ENCODE measurements around the gene CECR2.

Gene CECR2

GRCh38 chr22:17337639-17338038 lies 31.6 kb upstream of the CECR2 start:
- Histone ChIP-seq H3K14ac (ENCODE audit: low read length) (no peak overlapping the region), H2BK5ac (ENCODE audit: low read length) (no peak overlapping the region), H2BK120ac (ENCODE audit: low read depth, low read length) (no peak overlapping the region), H2AK5ac (ENCODE audit: low read depth, low read length) (peak overlapping the region; percentile 28), H4K91ac (ENCODE audit: low read depth, low read length, poor library complexity) (no peak overlapping the region), H3K4me3 (ENCODE audit: low read length in 2 of 2) (no peak overlapping the region), H3K9me3 (replicated peaks in 1 of 2; ENCODE audit: control insufficient read depth in 2 of 2, insufficient read depth in 1 of 2, low read depth in 1 of 2, low read length in 2 of 2) (no peaks in the 10 kb centered on the region), H3K4ac (ENCODE audit: low read length) (no peak overlapping the region), H2BK12ac (ENCODE audit: low read length) (peak overlapping the region; percentile 7), H3K27ac (replicated peaks; ENCODE audit: low read length) (no peak overlapping the region), H4K8ac (ENCODE audit: low read depth, low read length) (no peak overlapping the region), H2BK15ac (ENCODE audit: low read length) (no peak overlapping the region), H3K36me3 (replicated peaks in 1 of 2; ENCODE audit: control insufficient read depth in 2 of 2, insufficient read depth in 2 of 2, low read length in 2 of 2) (no peaks in the 10 kb centered on the region), H3K23ac (ENCODE audit: low read depth, low read length, poor library complexity) (no peak overlapping the region), H3K18ac (ENCODE audit: low read length) (peak overlapping the region; percentile 15), H3K9ac (ENCODE audit: low read depth, low read length, poor library complexity) (no peak overlapping the region), H3K4me2 (ENCODE audit: insufficient read depth, low read length, poor library complexity, severe bottlenecking) (no peak overlapping the region), H3K4me1 (ENCODE audit: control insufficient read depth in 2 of 2, insufficient read depth in 1 of 2, low read depth in 1 of 2, low read length in 2 of 2) (no peaks in the 10 kb centered on the region), H3K79me1 (ENCODE audit: low read depth, low read length) (no peaks in the 10 kb centered on the region), H2AFZ (ENCODE audit: low read length) (no peak overlapping the region), H3K27me3 (ENCODE audit: control insufficient read depth in 3 of 3, insufficient read depth in 3 of 3, low read depth in 1 of 3, low read length in 3 of 3) (peaks cover 0 to 8% (median 0%) of the 10 kb centered on the region in 3 experiments)
- DNase-seq (ENCODE audit: low spot score), result no peak
- WGBS, 2 donors (ENCODE audit: extremely low coverage in 2 of 2, insufficient read length in 2 of 2, insufficient replicate concordance in 1 of 2), result no CpG with 5 or more reads among the region's 11 CpGs

DNA sequence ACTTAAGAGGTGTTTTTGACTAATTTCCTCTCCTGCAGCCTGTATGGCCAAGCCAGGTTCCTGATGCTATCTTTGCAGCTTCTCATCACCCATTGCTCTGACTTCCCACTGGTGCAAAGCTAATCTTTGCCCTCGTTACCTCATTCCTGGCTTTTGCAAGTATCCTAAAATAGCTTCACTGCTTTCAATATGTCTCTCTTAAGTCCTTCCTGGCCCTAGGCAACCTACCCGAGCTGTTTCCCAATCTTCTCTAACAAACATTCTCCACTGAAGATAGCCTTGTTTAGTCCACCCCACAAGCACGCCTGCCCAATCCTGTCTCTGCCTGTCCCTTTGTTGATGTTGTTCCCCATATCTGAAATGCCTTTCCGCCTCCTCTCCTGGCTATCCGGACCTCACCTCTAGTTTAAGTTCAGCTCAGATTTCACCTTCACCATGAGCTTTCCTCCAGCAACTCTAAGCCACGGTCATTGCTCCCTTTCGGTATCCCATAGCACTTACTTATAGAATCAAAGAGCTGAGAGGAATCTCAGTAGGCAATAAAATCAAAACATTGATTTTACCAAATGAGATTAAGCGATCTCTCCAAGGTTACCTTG lies 30.1 kb upstream of the CECR2 start:
- Histone ChIP-seq H2AK5ac (ENCODE audit: low read depth, low read length) (no peak overlapping the region), H3K14ac (ENCODE audit: low read length) (no peak overlapping the region), H3K18ac (ENCODE audit: low read length) (no peak overlapping the region), H3K9me3 (replicated peaks in 1 of 2; ENCODE audit: control insufficient read depth in 2 of 2, insufficient read depth in 1 of 2, low read depth in 1 of 2, low read length in 2 of 2) (no peaks in the 10 kb centered on the region), H3K23ac (ENCODE audit: low read depth, low read length, poor library complexity) (no peak overlapping the region), H4K91ac (ENCODE audit: low read depth, low read length, poor library complexity) (no peak overlapping the region), H3K4ac (ENCODE audit: low read length) (no peak overlapping the region), H4K8ac (ENCODE audit: low read depth, low read length) (no peak overlapping the region), H3K27me3 (ENCODE audit: control insufficient read depth in 3 of 3, insufficient read depth in 3 of 3, low read depth in 1 of 3, low read length in 3 of 3) (peaks cover 0 to 8% (median 0%) of the 10 kb centered on the region in 3 experiments), H3K27ac (replicated peaks; ENCODE audit: low read length) (no peak overlapping the region), H2BK120ac (ENCODE audit: low read depth, low read length) (no peak overlapping the region), H2BK5ac (ENCODE audit: low read length) (no peak overlapping the region), H3K4me2 (ENCODE audit: insufficient read depth, low read length, poor library complexity, severe bottlenecking) (no peak overlapping the region), H2AFZ (ENCODE audit: low read length) (no peak overlapping the region), H3K4me3 (ENCODE audit: low read length in 2 of 2) (no peak overlapping the region), H3K79me1 (ENCODE audit: low read depth, low read length) (no peaks in the 10 kb centered on the region), H2BK12ac (ENCODE audit: low read length) (no peak overlapping the region), H2BK15ac (ENCODE audit: low read length) (no peak overlapping the region), H3K4me1 (ENCODE audit: control insufficient read depth in 2 of 2, insufficient read depth in 1 of 2, low read depth in 1 of 2, low read length in 2 of 2) (no peaks in the 10 kb centered on the region), H3K36me3 (replicated peaks in 1 of 2; ENCODE audit: control insufficient read depth in 2 of 2, insufficient read depth in 2 of 2, low read length in 2 of 2) (no peaks in the 10 kb centered on the region), H3K9ac (ENCODE audit: low read depth, low read length, poor library complexity) (no peak overlapping the region)
- no peak for DNase-seq (ENCODE audit: low spot score)
- no CpG with 5 or more reads among the region's 8 CpGs for WGBS, 2 donors (ENCODE audit: extremely low coverage in 2 of 2, insufficient read length in 2 of 2, insufficient replicate concordance in 1 of 2)

DNA sequence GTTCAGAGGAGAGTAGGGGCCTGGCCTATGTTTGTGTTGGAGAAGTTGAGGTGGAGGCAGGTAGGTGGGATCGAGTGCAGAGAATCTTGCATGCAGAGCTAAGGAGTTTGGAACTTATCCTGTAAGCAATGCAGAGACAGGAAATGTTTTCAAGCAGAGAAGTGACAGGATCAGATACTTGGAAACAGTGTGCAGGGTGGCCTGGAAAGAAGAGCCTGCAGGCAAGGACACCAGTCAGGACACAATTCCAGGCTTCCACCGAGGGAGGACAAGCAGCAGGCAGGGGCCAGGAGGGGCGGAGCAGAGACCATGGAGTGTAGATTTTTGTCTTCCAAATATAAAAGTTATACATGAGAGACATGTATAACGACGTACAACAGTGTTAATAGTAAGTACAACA lies 26.9 kb upstream of the CECR2 start:
- Histone ChIP-seq H4K91ac (ENCODE audit: low read depth, low read length, poor library complexity) (no peak overlapping the region), H2BK120ac (ENCODE audit: low read depth, low read length) (no peak overlapping the region), H3K4me2 (ENCODE audit: insufficient read depth, low read length, poor library complexity, severe bottlenecking) (no peak overlapping the region), H3K9me3 (replicated peaks in 1 of 2; ENCODE audit: control insufficient read depth in 2 of 2, insufficient read depth in 1 of 2, low read depth in 1 of 2, low read length in 2 of 2) (no peaks in the 10 kb centered on the region), H2AK5ac (ENCODE audit: low read depth, low read length) (no peak overlapping the region), H3K23ac (ENCODE audit: low read depth, low read length, poor library complexity) (no peak overlapping the region), H3K14ac (ENCODE audit: low read length) (no peak overlapping the region), H3K4ac (ENCODE audit: low read length) (no peak overlapping the region), H3K36me3 (replicated peaks in 1 of 2; ENCODE audit: control insufficient read depth in 2 of 2, insufficient read depth in 2 of 2, low read length in 2 of 2) (no peaks in the 10 kb centered on the region), H3K9ac (ENCODE audit: low read depth, low read length, poor library complexity) (no peak overlapping the region), H3K27me3 (ENCODE audit: control insufficient read depth in 3 of 3, insufficient read depth in 3 of 3, low read depth in 1 of 3, low read length in 3 of 3) (peaks cover 0 to 8% (median 0%) of the 10 kb centered on the region in 3 experiments), H2AFZ (ENCODE audit: low read length) (peak overlapping the region; percentile 72), H3K18ac (ENCODE audit: low read length) (no peak overlapping the region), H4K8ac (ENCODE audit: low read depth, low read length) (no peak overlapping the region), H3K79me1 (ENCODE audit: low read depth, low read length) (no peaks in the 10 kb centered on the region), H3K4me1 (ENCODE audit: control insufficient read depth in 2 of 2, insufficient read depth in 1 of 2, low read depth in 1 of 2, low read length in 2 of 2) (no peaks in the 10 kb centered on the region), H2BK15ac (ENCODE audit: low read length) (no peak overlapping the region), H2BK12ac (ENCODE audit: low read length) (no peak overlapping the region), H2BK5ac (ENCODE audit: low read length) (no peak overlapping the region), H3K27ac (replicated peaks; ENCODE audit: low read length) (no peak overlapping the region), H3K4me3 (ENCODE audit: low read length in 2 of 2) (no peak overlapping the region)
- DNase-seq (ENCODE audit: low spot score), result no peak
- no CpG with 5 or more reads among the region's 5 CpGs for WGBS, 2 donors (ENCODE audit: extremely low coverage in 2 of 2, insufficient read length in 2 of 2, insufficient replicate concordance in 1 of 2)

DNA sequence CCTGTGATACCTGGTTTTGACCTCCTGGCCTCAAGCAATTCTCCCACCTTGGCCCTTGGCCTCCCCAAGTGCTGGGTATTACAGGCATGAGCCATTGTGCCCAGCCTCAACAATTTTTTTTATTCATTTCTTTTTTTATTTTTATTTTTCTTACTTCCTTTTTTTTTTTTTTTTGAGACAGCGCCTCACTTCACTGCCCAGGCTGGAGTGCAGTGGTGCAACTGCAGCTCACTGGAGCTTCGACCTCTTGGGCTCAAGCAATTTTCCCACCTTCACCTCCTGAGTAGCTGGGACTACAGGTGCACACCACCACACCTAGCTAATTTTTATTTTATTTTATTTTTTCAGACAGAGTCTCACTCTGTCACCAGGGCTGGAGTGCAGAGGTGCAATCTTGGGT lies 25.5 kb upstream of the CECR2 start:
- Histone ChIP-seq H2AK5ac (ENCODE audit: low read depth, low read length) (no peak overlapping the region), H3K9me3 (replicated peaks in 1 of 2; ENCODE audit: control insufficient read depth in 2 of 2, insufficient read depth in 1 of 2, low read depth in 1 of 2, low read length in 2 of 2) (peaks cover 0 to 2% of the 10 kb centered on the region in 2 donors), H3K4me2 (ENCODE audit: insufficient read depth, low read length, poor library complexity, severe bottlenecking) (no peak overlapping the region), H3K9ac (ENCODE audit: low read depth, low read length, poor library complexity) (no peak overlapping the region), H2BK15ac (ENCODE audit: low read length) (no peak overlapping the region), H3K14ac (ENCODE audit: low read length) (no peak overlapping the region), H3K4me3 (ENCODE audit: low read length in 2 of 2) (no peak overlapping the region), H3K27me3 (ENCODE audit: control insufficient read depth in 3 of 3, insufficient read depth in 3 of 3, low read depth in 1 of 3, low read length in 3 of 3) (no peaks in the 10 kb centered on the region), H3K4me1 (ENCODE audit: control insufficient read depth in 2 of 2, insufficient read depth in 1 of 2, low read depth in 1 of 2, low read length in 2 of 2) (no peaks in the 10 kb centered on the region), H3K4ac (ENCODE audit: low read length) (no peak overlapping the region), H2AFZ (ENCODE audit: low read length) (no peak overlapping the region), H3K18ac (ENCODE audit: low read length) (no peak overlapping the region), H3K36me3 (replicated peaks in 1 of 2; ENCODE audit: control insufficient read depth in 2 of 2, insufficient read depth in 2 of 2, low read length in 2 of 2) (no peaks in the 10 kb centered on the region), H3K23ac (ENCODE audit: low read depth, low read length, poor library complexity) (no peak overlapping the region), H2BK12ac (ENCODE audit: low read length) (no peak overlapping the region), H2BK5ac (ENCODE audit: low read length) (no peak overlapping the region), H2BK120ac (ENCODE audit: low read depth, low read length) (no peak overlapping the region), H3K79me1 (ENCODE audit: low read depth, low read length) (no peaks in the 10 kb centered on the region), H4K91ac (ENCODE audit: low read depth, low read length, poor library complexity) (no peak overlapping the region), H3K27ac (replicated peaks; ENCODE audit: low read length) (no peak overlapping the region), H4K8ac (ENCODE audit: low read depth, low read length) (no peak overlapping the region)
- DNase-seq (ENCODE audit: low spot score), result no peak
- WGBS, 2 donors (ENCODE audit: extremely low coverage in 2 of 2, insufficient read length in 2 of 2, insufficient replicate concordance in 1 of 2), result no CpG with 5 or more reads among the region's 2 CpGs
